ENCODE results near the gene SVIL.
"Not testable (repeated sequence)": the region's sequence is repeated elsewhere in the genome, so short reads cannot be mapped to it uniquely, and the experiment has no call there.

SVIL gene

DNA sequence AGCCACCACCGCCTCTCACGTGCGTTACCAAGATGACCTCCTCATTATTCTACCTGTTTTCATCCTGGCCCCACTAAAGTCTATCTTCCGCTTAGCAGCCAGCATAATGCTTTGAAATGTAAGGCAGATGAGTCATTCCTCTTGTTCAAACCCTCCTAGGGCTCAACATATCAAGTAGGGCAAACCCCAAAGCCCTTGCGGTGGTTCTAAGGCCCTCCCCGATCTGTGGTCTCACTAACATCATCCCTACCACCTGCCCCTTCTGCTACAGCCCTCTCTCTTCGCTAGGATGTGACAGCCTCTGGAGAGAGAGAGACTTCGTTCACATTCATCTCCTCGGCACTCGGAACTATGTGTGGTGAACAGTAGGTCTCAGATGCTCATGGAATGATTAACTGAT is 94.8 kb downstream of the SVIL start:
- H3K79me2 ChIP-seq (ENCODE audit: insufficient read depth, low read depth), result no peaks in the 10 kb centered on the region
- H3K27me3 ChIP-seq (ENCODE audit: insufficient read depth, low read depth), result no peaks in the 10 kb centered on the region
- no peak overlapping the region for H3K4me3 ChIP-seq (IDR thresholded peaks at IDR 0.05; ENCODE audit: insufficient read depth, low read depth, low read length)
- no peaks in the 10 kb centered on the region for H4K20me1 ChIP-seq (ENCODE audit: insufficient read depth)
- TF ChIP-seq, protein P1, sequence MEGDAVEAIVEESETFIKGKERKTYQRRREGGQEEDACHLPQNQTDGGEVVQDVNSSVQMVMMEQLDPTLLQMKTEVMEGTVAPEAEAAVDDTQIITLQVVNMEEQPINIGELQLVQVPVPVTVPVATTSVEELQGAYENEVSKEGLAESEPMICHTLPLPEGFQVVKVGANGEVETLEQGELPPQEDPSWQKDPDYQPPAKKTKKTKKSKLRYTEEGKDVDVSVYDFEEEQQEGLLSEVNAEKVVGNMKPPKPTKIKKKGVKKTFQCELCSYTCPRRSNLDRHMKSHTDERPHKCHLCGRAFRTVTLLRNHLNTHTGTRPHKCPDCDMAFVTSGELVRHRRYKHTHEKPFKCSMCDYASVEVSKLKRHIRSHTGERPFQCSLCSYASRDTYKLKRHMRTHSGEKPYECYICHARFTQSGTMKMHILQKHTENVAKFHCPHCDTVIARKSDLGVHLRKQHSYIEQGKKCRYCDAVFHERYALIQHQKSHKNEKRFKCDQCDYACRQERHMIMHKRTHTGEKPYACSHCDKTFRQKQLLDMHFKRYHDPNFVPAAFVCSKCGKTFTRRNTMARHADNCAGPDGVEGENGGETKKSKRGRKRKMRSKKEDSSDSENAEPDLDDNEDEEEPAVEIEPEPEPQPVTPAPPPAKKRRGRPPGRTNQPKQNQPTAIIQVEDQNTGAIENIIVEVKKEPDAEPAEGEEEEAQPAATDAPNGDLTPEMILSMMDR (conservative IDR thresholded peaks at IDR 0.05; ENCODE audit: low read depth, low read length), result no peak
- H3K4me2 ChIP-seq, result no peak overlapping the region
- H2AFZ ChIP-seq (ENCODE audit: low read depth), result no peak overlapping the region
- H3K27ac ChIP-seq, result no peak overlapping the region
- H3K4me1 ChIP-seq (ENCODE audit: low read depth, poor library complexity, severe bottlenecking), result no peaks in the 10 kb centered on the region
- H3K9ac ChIP-seq, result no peak overlapping the region
- H3K36me3 ChIP-seq (ENCODE audit: insufficient read depth), result no peaks in the 10 kb centered on the region

DNA sequence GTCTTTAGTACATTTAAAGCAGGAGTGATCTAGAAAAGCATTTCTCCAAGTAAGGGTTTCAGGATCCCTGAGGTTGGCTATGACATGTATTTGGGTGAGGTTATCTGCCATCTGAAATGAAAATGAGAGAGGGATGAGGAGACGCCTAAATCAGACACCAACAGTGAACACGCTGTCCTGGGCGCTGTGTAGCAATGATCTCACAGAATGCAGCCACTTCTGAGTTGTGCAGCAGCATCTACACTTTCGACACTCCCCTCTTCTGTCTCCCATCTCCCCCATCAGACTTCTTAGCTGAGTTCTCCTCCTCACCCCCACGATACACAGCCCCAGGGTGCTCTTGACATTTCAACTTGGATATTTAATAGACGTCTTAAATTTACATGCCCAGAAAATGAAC is 95.4 kb downstream of the SVIL start:
- Histone ChIP-seq H3K4me3 (IDR thresholded peaks at IDR 0.05; ENCODE audit: insufficient read depth, low read depth, low read length) (no peak overlapping the region), H2AFZ (ENCODE audit: low read depth) (no peak overlapping the region), H3K9ac (no peak overlapping the region), H4K20me1 (ENCODE audit: insufficient read depth) (no peaks in the 10 kb centered on the region), H3K79me2 (ENCODE audit: insufficient read depth, low read depth) (no peaks in the 10 kb centered on the region), H3K36me3 (ENCODE audit: insufficient read depth) (no peaks in the 10 kb centered on the region), H3K27ac (no peak overlapping the region), H3K4me2 (no peak overlapping the region), H3K27me3 (ENCODE audit: insufficient read depth, low read depth) (no peaks in the 10 kb centered on the region), H3K4me1 (ENCODE audit: low read depth, poor library complexity, severe bottlenecking) (no peaks in the 10 kb centered on the region)
- TF ChIP-seq, protein P1 (conservative IDR thresholded peaks at IDR 0.05; ENCODE audit: low read depth, low read length), result no peak

DNA sequence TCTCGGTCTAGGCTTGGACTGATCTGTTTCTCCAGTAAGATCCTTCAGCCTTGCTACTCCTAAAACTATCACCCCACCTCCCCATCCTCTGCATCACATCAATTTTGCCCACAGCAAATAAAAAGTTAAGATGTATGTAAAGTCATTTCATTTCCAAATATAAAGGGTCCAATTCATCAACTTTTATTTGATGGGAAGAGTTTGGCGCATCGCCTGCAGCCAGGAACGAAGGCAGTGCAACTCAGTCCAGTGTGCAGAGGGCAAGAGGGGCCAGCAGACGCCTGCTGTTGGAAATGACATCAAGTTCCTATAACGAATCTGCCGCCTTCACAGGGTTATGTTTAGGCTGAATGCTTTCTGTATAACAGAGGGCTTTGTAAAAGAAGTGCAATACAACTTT is 97.0 kb downstream of the SVIL start:
- Histone ChIP-seq H3K4me2 (no peak overlapping the region), H3K4me3 (IDR thresholded peaks at IDR 0.05; ENCODE audit: insufficient read depth, low read depth, low read length) (no peak overlapping the region), H3K9ac (no peak overlapping the region), H3K79me2 (ENCODE audit: insufficient read depth, low read depth) (no peaks in the 10 kb centered on the region), H3K27ac (no peak overlapping the region), H2AFZ (ENCODE audit: low read depth) (no peak overlapping the region), H4K20me1 (ENCODE audit: insufficient read depth) (no peaks in the 10 kb centered on the region), H3K36me3 (ENCODE audit: insufficient read depth) (no peaks in the 10 kb centered on the region), H3K4me1 (ENCODE audit: low read depth, poor library complexity, severe bottlenecking) (no peaks in the 10 kb centered on the region), H3K27me3 (ENCODE audit: insufficient read depth, low read depth) (no peaks in the 10 kb centered on the region)
- TF ChIP-seq, protein P1 (conservative IDR thresholded peaks at IDR 0.05; ENCODE audit: low read depth, low read length), result no peak

DNA sequence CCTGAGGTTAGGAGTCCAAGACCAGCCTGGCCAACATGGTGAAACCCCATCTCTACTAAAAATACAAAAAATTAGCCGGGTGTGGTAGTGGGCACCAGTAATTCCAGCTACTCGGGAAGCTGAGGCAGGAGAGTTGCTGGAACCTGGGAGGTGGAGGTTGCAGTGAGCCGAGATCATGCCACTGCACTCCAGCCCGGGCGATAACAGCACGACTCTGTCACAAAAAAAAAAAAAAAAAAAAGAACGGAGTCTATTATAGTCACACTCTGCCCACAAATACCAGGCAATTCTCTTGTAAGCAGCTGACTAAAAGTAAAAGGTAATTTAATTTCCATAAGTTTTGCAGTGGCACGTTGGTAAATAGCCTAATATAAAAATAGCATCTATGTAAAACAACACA is 98.1 kb downstream of the SVIL start:
- not testable (repeated sequence) for H2AFZ ChIP-seq (ENCODE audit: low read depth); H4K20me1 ChIP-seq (ENCODE audit: insufficient read depth); H3K4me2 ChIP-seq; H3K27ac ChIP-seq; H3K9ac ChIP-seq; H3K4me1 ChIP-seq (ENCODE audit: low read depth, poor library complexity, severe bottlenecking); H3K4me3 ChIP-seq (IDR thresholded peaks at IDR 0.05; ENCODE audit: insufficient read depth, low read depth, low read length); H3K27me3 ChIP-seq (ENCODE audit: insufficient read depth, low read depth); H3K79me2 ChIP-seq (ENCODE audit: insufficient read depth, low read depth); H3K36me3 ChIP-seq (ENCODE audit: insufficient read depth)

DNA sequence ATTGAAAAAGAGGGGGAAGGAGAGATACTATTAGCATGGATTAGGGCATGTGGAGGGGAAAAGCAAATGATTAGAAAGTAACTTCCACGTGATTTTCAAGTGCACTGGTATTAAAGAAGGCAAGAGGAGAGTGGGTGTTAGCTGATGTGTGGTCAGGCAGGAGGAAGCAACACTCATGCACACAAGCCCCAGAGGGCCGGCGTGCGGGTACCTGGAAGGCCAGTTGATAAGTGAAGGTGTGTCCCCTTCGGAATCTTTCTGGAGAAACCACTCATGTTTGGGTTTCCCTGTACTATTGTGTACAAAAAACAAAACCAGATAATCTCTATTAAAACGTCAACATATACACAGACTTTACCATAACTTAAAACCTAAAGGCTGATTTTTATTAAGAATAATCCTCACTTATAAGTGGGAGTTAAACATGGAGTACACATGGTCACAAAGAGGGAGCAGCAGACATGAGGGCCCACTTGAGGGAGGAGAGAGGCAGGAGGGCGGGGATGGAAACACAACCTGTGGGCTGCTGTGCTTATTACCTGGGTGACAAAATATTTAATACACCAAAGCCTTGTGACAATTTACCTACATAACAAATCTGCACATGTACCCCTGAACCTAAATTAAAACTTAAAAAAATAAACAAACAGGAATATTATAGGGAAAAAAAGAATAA is 98.9 kb downstream of the SVIL start:
- H3K27ac ChIP-seq, result no peak overlapping the region
- H4K20me1 ChIP-seq (ENCODE audit: insufficient read depth), result no peaks in the 10 kb centered on the region
- no peaks in the 10 kb centered on the region for H3K79me2 ChIP-seq (ENCODE audit: insufficient read depth, low read depth)
- H2AFZ ChIP-seq (ENCODE audit: low read depth), result no peak overlapping the region
- no peak overlapping the region for H3K4me2 ChIP-seq
- no peaks in the 10 kb centered on the region for H3K36me3 ChIP-seq (ENCODE audit: insufficient read depth)
- H3K9ac ChIP-seq, result no peak overlapping the region
- no peak overlapping the region for H3K4me3 ChIP-seq (IDR thresholded peaks at IDR 0.05; ENCODE audit: insufficient read depth, low read depth, low read length)
- TF ChIP-seq, protein P1 (conservative IDR thresholded peaks at IDR 0.05; ENCODE audit: low read depth, low read length), result 0 out of 2 replicates have a peak, but pooled peaks have one; percentile 3
- H3K27me3 ChIP-seq (ENCODE audit: insufficient read depth, low read depth), result no peaks in the 10 kb centered on the region
- no peaks in the 10 kb centered on the region for H3K4me1 ChIP-seq (ENCODE audit: low read depth, poor library complexity, severe bottlenecking)
